ENCODE measurements around the gene AURKAIP1. TPM values are rescaled to one million over a fixed set of nuclear protein-coding genes. Genes with fewer than 3 reads are reported as not detected.

The AURKAIP1 gene
- total and polyA plus RNA-seq, 2 of the 13 experiments (the other 11 are each of a cell fraction or from before 2014, with no cell fraction given), result 69.5 to 175 TPM

- TF ChIP-seq HOMEZ (CRISPR knock-in tag; IDR thresholded peaks at IDR 0.05; ENCODE audit: low read depth) (no peak), ZBTB7A (CRISPR knock-in tag; IDR thresholded peaks at IDR 0.05) (no peak), HMGXB3 (CRISPR knock-in tag; IDR thresholded peaks at IDR 0.05; ENCODE audit: borderline replicate concordance) (no peak), ZNF34 (CRISPR knock-in tag; IDR thresholded peaks at IDR 0.05; ENCODE audit: borderline replicate concordance) (no peak), NFYC (CRISPR knock-in tag; IDR thresholded peaks at IDR 0.05) (no peak), XRCC5 (optimal IDR thresholded peaks at IDR 0.05; ENCODE audit: low read length) (peak; percentile 3), PAF1 (CRISPR knock-in tag; IDR thresholded peaks at IDR 0.05) (no peak), ATF7 (IDR thresholded peaks at IDR 0.05) (no peak), ATF7 (CRISPR knock-in tag; IDR thresholded peaks at IDR 0.05) (0 out of 2 replicates have a peak, but pooled peaks have one; percentile 9), CHCHD3 (CRISPR knock-in tag; IDR thresholded peaks at IDR 0.05) (no peak), HES4 (CRISPR knock-in tag; IDR thresholded peaks at IDR 0.05; ENCODE audit: borderline replicate concordance) (no peak), HDAC1 (CRISPR knock-in tag; IDR thresholded peaks at IDR 0.05) (peak; percentile 8; the same call in 1 of the 2 replicates), TRIM22 (IDR thresholded peaks at IDR 0.05) (no peak), ZNF280B (CRISPR knock-in tag; IDR thresholded peaks at IDR 0.05; ENCODE audit: borderline replicate concordance) (no peak), ZNF609 (CRISPR knock-in tag; IDR thresholded peaks at IDR 0.05; ENCODE audit: borderline replicate concordance) (no peak)
Observed at GRCh38 chr1:1325288-1326074, 49.5 kb downstream of the AURKAIP1 start (continued).
